Ectodermal cell (in vitro differentiated cells): ENCODE measurements around the gene TLL2.

Source experiments
- H3K27ac ChIP-seq: 2 replicates; pipeline ENCODE4 v1.7.0; 2013; ENCODE audit warnings: mild to moderate bottlenecking, low read depth, low read length; ENCODE audit not compliant: insufficient read depth, poor library complexity, severe bottlenecking
- H3K27me3 ChIP-seq: 2 replicates; pipeline ENCODE4 v1.7.0; 2013; ENCODE audit warnings: mild to moderate bottlenecking, low read length; ENCODE audit not compliant: insufficient read depth, control insufficient read depth, poor library complexity, severe bottlenecking
- H3K36me3 ChIP-seq: one replicate; pipeline ENCODE4 v1.7.0; 2013; ENCODE audit warnings: low read length; ENCODE audit not compliant: control insufficient read depth, insufficient read depth
- H3K4me1 ChIP-seq: one replicate; pipeline ENCODE4 v1.7.0; 2013; ENCODE audit warnings: low read length; ENCODE audit not compliant: control insufficient read depth, insufficient read depth
- H3K4me3 ChIP-seq: 2 replicates; pipeline ENCODE4 v1.7.0; 2013; ENCODE audit warnings: low read depth, low read length, control low read depth; ENCODE audit not compliant: insufficient read depth
- H3K9me3 ChIP-seq: 2 replicates; pipeline ENCODE4 v1.7.0; 2013; ENCODE audit warnings: mild to moderate bottlenecking, low read length, moderate library complexity; ENCODE audit not compliant: control insufficient read depth
- WGBS, 2 experiments: methylation state at CpG; one replicate each; pipeline ENCODE4 v1.1.7; 2013; ENCODE audit warnings: missing lambda C conversion rate in 2 of 2; 5-methylcytosine and 5-hydroxymethylcytosine counted together

TLL2 gene

DNA sequence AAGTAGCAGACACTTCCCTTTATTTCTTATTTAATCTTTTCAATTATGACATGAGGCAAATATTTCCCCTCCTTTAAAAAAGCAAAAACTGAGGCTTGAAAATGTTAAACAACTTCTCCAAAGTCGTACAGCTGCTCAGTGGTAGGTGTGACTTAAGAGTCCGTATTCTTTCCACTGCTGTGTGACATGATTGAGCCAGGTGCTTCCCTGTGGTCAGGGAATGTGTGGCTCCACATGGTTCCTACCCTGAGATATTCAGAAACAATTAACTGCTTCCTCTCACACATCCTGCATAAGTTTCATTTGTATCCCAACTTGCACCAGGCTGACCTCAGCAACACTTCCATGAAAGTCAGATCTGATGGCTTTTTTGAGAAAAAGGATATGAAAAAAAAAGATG, 168.5 kb downstream of the TLL2 start:
- Histone ChIP-seq H3K27me3 (no peaks in the 10 kb centered on the region), H3K27ac (no peak overlapping the region), H3K9me3 (peaks cover 4% of the 10 kb centered on the region), H3K36me3 (no peaks in the 10 kb centered on the region), H3K4me3 (no peak overlapping the region), H3K4me1 (no peaks in the 10 kb centered on the region)
- WGBS, 2 experiments: 14 to 17% methylated on average over 2 of the region's 2 CpGs

DNA sequence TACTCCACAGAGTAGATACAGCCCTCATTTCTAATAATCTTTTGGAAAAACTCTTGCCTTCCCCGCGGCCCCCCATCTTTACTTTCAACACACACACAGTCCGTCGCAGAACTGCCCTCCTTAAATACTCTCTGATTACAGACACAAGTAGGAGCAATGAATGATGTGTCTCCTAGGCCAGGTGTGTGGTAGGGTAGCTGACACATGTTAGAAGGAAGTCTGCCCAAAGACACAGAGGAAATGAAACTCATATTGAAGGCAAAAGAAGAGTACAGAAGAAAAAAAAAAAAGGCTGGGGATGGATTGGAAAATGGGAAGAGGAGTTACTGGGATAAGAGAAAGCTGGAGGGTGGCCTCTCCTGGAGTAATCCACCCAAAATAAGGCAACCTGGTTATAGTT, 169.5 kb downstream of the TLL2 start:
- WGBS, 2 experiments: 95 to 100% methylated on average over 2 to 4 of the region's 4 CpGs
- Histone ChIP-seq H3K9me3 (peaks cover 4% of the 10 kb centered on the region), H3K27me3 (no peaks in the 10 kb centered on the region), H3K27ac (no peak overlapping the region), H3K4me1 (peaks cover 7% of the 10 kb centered on the region), H3K36me3 (no peaks in the 10 kb centered on the region), H3K4me3 (no peak overlapping the region)

DNA sequence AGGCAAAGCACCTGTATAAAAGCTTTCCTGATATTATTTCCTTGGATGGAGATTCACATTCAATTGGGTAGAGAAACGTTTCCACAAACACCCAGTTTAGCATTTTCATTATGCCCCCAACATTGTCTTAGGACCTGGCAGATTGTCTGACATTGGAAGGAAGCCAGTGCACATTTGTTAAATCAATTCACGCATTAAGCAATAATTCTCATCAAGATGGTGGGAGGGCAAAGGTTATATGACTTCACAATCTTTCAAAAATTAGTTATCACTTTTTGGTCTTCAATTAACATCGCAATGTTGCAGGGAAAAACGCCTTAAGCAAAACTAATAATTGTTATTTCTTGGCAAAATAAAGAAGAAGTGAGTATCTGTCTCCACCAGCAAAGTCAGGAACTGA, 171.3 kb downstream of the TLL2 start:
- Histone ChIP-seq H3K36me3 (no peaks in the 10 kb centered on the region), H3K9me3 (peaks cover 4% of the 10 kb centered on the region), H3K27ac (no peak overlapping the region), H3K4me1 (peaks cover 13% of the 10 kb centered on the region), H3K27me3 (no peaks in the 10 kb centered on the region), H3K4me3 (no peak overlapping the region)
- 93 to 94% methylated on average over 4 of the region's 4 CpGs for WGBS, 2 experiments

DNA sequence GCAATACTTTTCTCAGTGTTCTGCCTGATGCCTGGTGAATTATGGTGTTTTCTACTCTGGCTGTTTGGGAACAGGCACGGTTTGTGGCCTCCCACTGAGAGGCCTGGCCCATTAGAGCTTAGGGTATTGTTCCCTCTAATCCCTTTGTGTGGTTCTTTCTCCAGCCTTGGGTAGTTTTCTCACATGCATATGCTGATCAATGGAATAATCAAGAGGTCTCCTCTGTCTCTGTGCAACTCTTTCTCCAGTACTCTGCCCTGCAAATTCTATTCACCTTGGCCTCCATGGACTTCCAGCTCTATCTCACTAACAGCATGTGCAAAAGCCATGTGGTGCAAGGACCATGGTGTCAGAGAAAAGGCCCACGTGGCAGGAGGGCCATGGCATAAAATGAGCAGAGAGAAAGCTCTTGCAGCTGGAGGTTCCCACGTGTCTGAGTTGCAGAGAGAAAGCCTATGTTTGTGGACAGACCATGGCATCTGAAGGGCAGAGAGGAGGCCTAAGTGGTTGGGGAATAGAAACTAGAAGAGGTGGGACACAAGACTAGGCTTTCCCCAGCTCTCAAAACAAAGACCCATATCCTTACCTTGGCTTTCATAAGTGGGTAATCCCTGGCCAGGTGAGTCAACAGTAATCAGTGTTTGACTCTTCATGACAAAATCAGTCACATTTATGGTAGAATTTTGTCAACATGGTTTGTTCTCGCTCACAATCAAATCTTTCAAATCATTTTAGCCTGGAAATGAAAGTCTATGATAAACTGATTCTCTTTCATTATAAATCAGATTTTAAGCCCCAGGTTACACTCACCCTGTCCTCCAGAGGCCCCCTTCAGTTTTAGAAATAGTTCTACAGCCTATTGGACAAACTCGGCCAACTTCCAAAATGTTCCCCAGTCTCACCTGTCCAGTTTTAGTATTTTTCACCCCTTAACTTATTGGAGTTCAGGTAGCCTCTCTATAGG, 172.2 kb downstream of the TLL2 start:
- 33 to 50% methylated on average over 4 to 5 of the region's 5 CpGs for WGBS, 2 experiments
- Histone ChIP-seq H3K36me3 (no peaks in the 10 kb centered on the region), H3K9me3 (no peaks in the 10 kb centered on the region), H3K27me3 (no peaks in the 10 kb centered on the region), H3K27ac (no peak overlapping the region), H3K4me3 (no peak overlapping the region), H3K4me1 (peaks cover 13% of the 10 kb centered on the region)

DNA sequence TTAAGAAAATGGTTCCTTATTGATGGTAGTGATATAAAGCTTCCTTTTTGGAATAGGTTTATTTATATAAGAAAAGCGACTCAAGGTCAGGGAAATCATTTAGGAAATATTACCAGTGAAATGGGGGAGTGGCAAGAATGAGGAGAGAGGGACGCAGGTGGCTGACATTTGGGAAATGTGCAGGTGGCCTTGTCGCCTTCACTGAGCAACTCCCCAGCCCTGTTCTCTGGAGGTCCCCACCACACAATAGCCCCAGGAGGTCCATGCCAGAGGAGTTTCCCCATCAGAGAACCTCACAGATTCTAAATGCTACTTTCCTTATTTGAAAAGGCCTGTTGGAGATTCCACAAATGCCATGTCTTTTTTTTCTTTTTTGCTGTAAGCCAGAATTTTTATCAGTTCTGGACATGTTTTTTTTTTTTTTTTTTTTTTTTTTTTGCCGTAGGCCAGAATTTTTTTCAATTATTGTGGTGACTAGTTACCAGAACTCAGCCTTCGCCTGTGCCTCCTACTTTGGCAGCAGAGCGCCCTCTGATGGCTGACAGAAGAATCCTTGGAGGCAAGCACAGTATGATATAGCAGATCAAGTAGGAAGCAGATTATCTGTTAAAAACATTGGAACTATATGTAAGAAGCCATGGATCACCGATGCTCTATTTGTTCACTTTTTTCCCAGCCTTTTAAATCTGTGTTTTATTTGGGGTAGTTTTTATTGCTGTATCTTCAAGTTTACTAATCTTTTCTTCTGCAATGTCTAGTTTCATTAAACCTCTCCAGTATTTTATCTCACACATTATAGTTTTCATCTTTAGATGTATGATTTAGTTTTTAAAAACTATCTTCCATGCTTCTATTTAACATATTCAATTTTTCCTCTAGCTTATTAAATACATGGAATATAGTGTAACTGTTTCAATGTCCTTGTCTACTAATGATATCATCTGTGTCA, 173.5 kb downstream of the TLL2 start:
- Histone ChIP-seq H3K36me3 (no peaks in the 10 kb centered on the region), H3K4me1 (peaks cover 13% of the 10 kb centered on the region), H3K9me3 (no peaks in the 10 kb centered on the region), H3K27me3 (no peaks in the 10 kb centered on the region), H3K4me3 (no peak overlapping the region), H3K27ac (peak overlapping the region; percentile 4)
- WGBS, 2 experiments: 34 to 37% methylated on average over 7 of the region's 7 CpGs

DNA sequence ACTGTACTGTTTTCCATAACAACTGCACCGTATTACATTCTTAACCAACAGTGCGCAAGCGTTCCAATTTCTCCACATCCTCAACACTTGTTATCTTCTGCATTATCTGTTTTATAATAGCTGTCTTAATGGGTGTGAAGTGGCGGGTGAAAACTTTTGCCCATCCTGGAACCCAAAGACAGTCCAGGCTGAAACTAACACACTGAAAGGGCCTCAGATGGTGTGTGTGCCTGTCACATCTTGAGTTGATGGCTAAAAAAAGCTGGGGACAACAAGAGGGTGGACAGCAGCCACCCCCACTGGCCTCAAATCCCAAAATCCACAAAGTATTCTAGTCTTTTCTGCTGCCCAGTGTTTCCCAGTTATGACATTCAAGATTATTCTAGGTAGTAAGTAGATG, 174.3 kb downstream of the TLL2 start:
- H3K9me3 ChIP-seq: no peaks in the 10 kb centered on the region
- H3K36me3 ChIP-seq: no peaks in the 10 kb centered on the region
- H3K27ac ChIP-seq: no peak overlapping the region
- H3K4me3 ChIP-seq: no peak overlapping the region
- H3K4me1 ChIP-seq: peaks cover 13% of the 10 kb centered on the region
- 94 to 96% methylated on average over 3 to 4 of the region's 4 CpGs for WGBS, 2 experiments
- H3K27me3 ChIP-seq: no peaks in the 10 kb centered on the region

DNA sequence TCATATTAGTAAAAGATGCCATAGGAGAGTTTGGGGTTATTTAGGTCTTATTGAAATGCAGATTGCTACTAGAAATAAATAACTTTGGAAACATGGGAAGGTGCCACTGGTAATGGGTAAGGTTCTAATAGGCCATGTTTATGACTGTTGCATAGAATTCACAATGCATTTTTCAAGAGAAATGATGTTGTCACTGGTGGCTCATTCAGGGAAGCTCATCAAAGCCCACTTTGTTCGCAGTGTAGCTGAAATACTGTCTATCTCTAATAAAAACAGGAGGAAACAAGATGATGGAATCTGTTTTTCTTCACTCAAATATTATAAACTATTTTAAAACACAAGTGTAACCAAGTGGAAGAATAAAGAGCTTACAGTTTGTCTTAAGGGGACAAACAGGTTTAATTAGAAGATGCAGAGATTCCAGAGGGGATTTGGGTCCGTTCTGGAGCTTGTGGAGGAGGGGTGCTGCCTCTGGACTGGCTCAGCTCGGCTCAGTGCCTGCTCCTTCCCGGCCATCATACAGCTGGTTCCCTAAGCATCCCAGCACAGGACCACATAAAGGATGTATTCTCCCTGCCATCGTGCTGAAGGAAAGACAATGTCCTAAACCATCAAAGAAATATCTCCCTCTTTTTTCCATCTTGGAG, 175.3 kb downstream of the TLL2 start:
- no peaks in the 10 kb centered on the region for H3K36me3 ChIP-seq
- WGBS, 2 experiments: 29 to 43% methylated on average over 4 to 5 of the region's 5 CpGs
- H3K4me3 ChIP-seq: no peak overlapping the region
- no peak overlapping the region for H3K27ac ChIP-seq
- no peaks in the 10 kb centered on the region for H3K9me3 ChIP-seq
- H3K4me1 ChIP-seq: peaks cover 13% of the 10 kb centered on the region
- H3K27me3 ChIP-seq: no peaks in the 10 kb centered on the region

DNA sequence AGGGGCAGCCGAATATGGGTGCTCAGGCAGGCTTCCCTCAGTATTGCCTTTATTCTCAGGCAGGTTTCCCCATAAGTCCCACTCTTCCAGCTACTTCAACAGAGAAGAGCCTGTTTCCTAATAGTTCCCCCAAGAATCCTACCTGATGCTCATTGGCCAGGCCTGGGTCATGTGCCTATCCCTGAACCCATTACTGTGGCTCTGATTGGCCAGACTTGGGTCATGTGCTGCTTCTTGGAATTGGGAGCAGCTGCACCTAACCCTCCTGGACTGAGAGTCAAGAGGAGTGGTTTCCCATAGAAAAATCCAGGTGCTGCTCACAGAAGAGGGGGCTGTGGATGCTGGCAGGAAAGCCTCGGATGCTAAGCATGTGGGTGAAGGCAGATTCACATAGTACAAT, 176.6 kb downstream of the TLL2 start:
- no peak overlapping the region for H3K4me3 ChIP-seq
- H3K9me3 ChIP-seq: no peaks in the 10 kb centered on the region
- no peak overlapping the region for H3K27ac ChIP-seq
- peaks cover 13% of the 10 kb centered on the region for H3K4me1 ChIP-seq
- H3K36me3 ChIP-seq: no peaks in the 10 kb centered on the region
- H3K27me3 ChIP-seq: no peaks in the 10 kb centered on the region
- WGBS, 2 experiments: 93 to 98% methylated on average over 1 to 2 of the region's 2 CpGs

DNA sequence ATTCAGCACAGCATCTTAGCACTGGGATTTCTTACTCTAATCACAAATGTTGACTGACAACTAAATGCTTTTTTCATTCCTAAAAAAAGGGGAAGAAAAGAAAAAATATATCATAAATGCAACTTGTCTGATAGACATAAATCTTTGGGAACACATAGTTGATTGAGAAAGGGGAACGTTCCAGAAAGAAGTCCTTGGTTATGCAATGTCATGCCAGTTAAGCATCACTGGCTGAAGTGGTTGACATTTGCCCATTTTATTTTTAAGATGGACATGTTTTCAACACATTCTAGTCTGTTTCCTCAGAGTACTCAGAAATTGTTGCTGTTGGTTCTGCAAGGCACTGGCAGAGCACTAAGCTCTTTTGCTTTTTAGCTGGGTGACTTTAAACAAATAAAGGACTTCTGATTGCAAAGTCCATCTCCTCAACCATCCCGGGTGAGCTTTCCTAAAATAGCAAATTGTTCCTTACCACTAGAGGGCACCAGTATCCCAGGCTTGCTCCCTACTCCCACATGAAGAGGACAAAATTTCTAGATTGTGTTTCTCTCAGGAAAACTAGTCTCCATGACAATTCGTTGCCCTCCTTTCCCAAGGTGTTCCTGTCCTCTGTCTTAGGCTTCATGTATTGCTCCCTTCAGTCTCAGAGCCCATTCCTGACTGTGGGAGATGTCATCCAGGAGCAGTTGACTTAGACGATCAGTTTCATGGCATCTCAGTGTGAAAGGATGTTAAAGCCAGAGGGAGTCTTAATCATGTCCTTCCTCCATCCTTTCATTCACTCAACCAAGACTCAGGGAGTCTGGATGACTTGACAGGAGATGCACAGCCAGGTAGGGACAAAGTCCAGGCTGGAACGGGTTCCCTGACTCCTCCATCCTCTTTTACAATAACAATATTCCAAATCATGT, 178.9 kb downstream of the TLL2 start:
- Histone ChIP-seq H3K27ac (no peak overlapping the region), H3K4me1 (peaks cover 11% of the 10 kb centered on the region), H3K9me3 (no peaks in the 10 kb centered on the region), H3K4me3 (no peak overlapping the region), H3K27me3 (no peaks in the 10 kb centered on the region), H3K36me3 (no peaks in the 10 kb centered on the region)
- 48 to 49% methylated on average over 5 of the region's 5 CpGs for WGBS, 2 experiments
